Measurements from ENCODE around the gene DISP3. TPM values are rescaled to one million over a fixed set of nuclear protein-coding genes. Genes with fewer than 3 reads are reported as not detected.

The DISP3 gene
- total and polyA plus RNA-seq, 4 donors: 0.10 to 0.12 TPM; not detected in 2

GRCh38 chr1:11466416-11466815, 12.5 kb upstream of the DISP3 start:
- no peak for DNase-seq
- H3K27ac ChIP-seq (ENCODE audit: low read depth in 1 of 2, low read length in 2 of 2): no peak overlapping the region
- WGBS, 2 donors: 26 to 62% methylated on average over 2 of the region's 2 CpGs
- no peaks in the 10 kb centered on the region for H3K4me1 ChIP-seq (ENCODE audit: control insufficient read depth in 1 of 2, insufficient read depth in 2 of 2, low read length in 2 of 2)
- no peak for ATAC-seq (ENCODE audit: low FRiP score)
- H3K9me3 ChIP-seq (ENCODE audit: control insufficient read depth, low read length): no peaks in the 10 kb centered on the region
- H3K27me3 ChIP-seq (ENCODE audit: control insufficient read depth in 1 of 2, insufficient read depth in 2 of 2, low read length in 1 of 2): no peaks in the 10 kb centered on the region
- no peak overlapping the region for H3K4me3 ChIP-seq (ENCODE audit: low read length in 2 of 2)
- intact Hi-C loops (cut with DNase I): no loop called here
- no peaks in the 10 kb centered on the region for H3K36me3 ChIP-seq (ENCODE audit: control insufficient read depth in 1 of 2, insufficient read depth in 2 of 2, low read length in 1 of 2)

- H3K4me1 ChIP-seq (ENCODE audit: control insufficient read depth in 1 of 2, insufficient read depth in 2 of 2, low read length in 2 of 2): no peaks in the 10 kb centered on the region
- intact Hi-C loops (cut with DNase I): no loop called here
- 41 to 56% methylated on average over 6 of the region's 6 CpGs for WGBS, 2 donors
Measured at GRCh38 chr1:11468878-11469277, 10.1 kb upstream of the DISP3 start.

GRCh38 chr1:11470912-11471311, 8.0 kb upstream of the DISP3 start:
- Histone ChIP-seq H3K27ac (ENCODE audit: low read depth in 1 of 2, low read length in 2 of 2) (no peak overlapping the region), H3K27me3 (ENCODE audit: control insufficient read depth in 1 of 2, insufficient read depth in 2 of 2, low read length in 1 of 2) (peaks cover 0 to 3% of the 10 kb centered on the region in 2 donors), H3K4me1 (ENCODE audit: control insufficient read depth in 1 of 2, insufficient read depth in 2 of 2, low read length in 2 of 2) (no peaks in the 10 kb centered on the region), H3K4me3 (ENCODE audit: low read length in 2 of 2) (no peak overlapping the region), H3K36me3 (ENCODE audit: control insufficient read depth in 1 of 2, insufficient read depth in 2 of 2, low read length in 1 of 2) (no peaks in the 10 kb centered on the region), H3K9me3 (ENCODE audit: control insufficient read depth, low read length) (peaks cover 1% of the 10 kb centered on the region)
- intact Hi-C loops (cut with DNase I): no loop called here
- no peak for ATAC-seq (ENCODE audit: low FRiP score)
- no peak for DNase-seq
- 49 to 51% methylated on average over 2 of the region's 2 CpGs for WGBS, 2 donors

More at GRCh38 chr1:11468878-11469277, 10.1 kb upstream of the DISP3 start:
- Histone ChIP-seq H3K27ac (ENCODE audit: low read depth in 1 of 2, low read length in 2 of 2) (no peak overlapping the region), H3K36me3 (ENCODE audit: control insufficient read depth in 1 of 2, insufficient read depth in 2 of 2, low read length in 1 of 2) (no peaks in the 10 kb centered on the region), H3K27me3 (ENCODE audit: control insufficient read depth in 1 of 2, insufficient read depth in 2 of 2, low read length in 1 of 2) (no peaks in the 10 kb centered on the region), H3K4me3 (ENCODE audit: low read length in 2 of 2) (no peak overlapping the region), H3K9me3 (ENCODE audit: control insufficient read depth, low read length) (peaks cover 1% of the 10 kb centered on the region)
- ATAC-seq (ENCODE audit: low FRiP score) (no peak), DNase-seq (no peak)

GRCh38 chr1:11471473-11471872, 7.5 kb upstream of the DISP3 start:
- ATAC-seq (ENCODE audit: low FRiP score) (no peak), DNase-seq (no peak)
- Histone ChIP-seq H3K9me3 (ENCODE audit: control insufficient read depth, low read length) (peaks cover 1% of the 10 kb centered on the region), H3K27me3 (ENCODE audit: control insufficient read depth in 1 of 2, insufficient read depth in 2 of 2, low read length in 1 of 2) (peaks cover 0 to 3% of the 10 kb centered on the region in 2 donors), H3K4me1 (ENCODE audit: control insufficient read depth in 1 of 2, insufficient read depth in 2 of 2, low read length in 2 of 2) (no peaks in the 10 kb centered on the region), H3K36me3 (ENCODE audit: control insufficient read depth in 1 of 2, insufficient read depth in 2 of 2, low read length in 1 of 2) (no peaks in the 10 kb centered on the region), H3K4me3 (ENCODE audit: low read length in 2 of 2) (no peak overlapping the region), H3K27ac (ENCODE audit: low read depth in 1 of 2, low read length in 2 of 2) (no peak overlapping the region)
- intact Hi-C loops (cut with DNase I): no loop called here
- 14 to 32% methylated on average over 1 of the region's 1 CpG for WGBS, 2 donors

GRCh38 chr1:11472284-11472683, 6.7 kb upstream of the DISP3 start:
- Histone ChIP-seq H3K4me1 (ENCODE audit: control insufficient read depth in 1 of 2, insufficient read depth in 2 of 2, low read length in 2 of 2) (no peaks in the 10 kb centered on the region), H3K27me3 (ENCODE audit: control insufficient read depth in 1 of 2, insufficient read depth in 2 of 2, low read length in 1 of 2) (peaks cover 0 to 3% of the 10 kb centered on the region in 2 donors), H3K27ac (ENCODE audit: low read depth in 1 of 2, low read length in 2 of 2) (no peak overlapping the region), H3K4me3 (ENCODE audit: low read length in 2 of 2) (no peak overlapping the region), H3K36me3 (ENCODE audit: control insufficient read depth in 1 of 2, insufficient read depth in 2 of 2, low read length in 1 of 2) (no peaks in the 10 kb centered on the region), H3K9me3 (ENCODE audit: control insufficient read depth, low read length) (peaks cover 1% of the 10 kb centered on the region)
- ATAC-seq (ENCODE audit: low FRiP score) (no peak), DNase-seq (no peak)
- WGBS, 2 donors: 85 to 86% methylated on average over 2 of the region's 2 CpGs
- intact Hi-C loops (cut with DNase I): no loop called here

GRCh38 chr1:11472741-11473140, 6.2 kb upstream of the DISP3 start:
- H3K27me3 ChIP-seq (ENCODE audit: control insufficient read depth in 1 of 2, insufficient read depth in 2 of 2, low read length in 1 of 2): peaks cover 0 to 3% of the 10 kb centered on the region in 2 donors
- whole genome bisulfite sequencing, 2 donors: 52 to 62% methylated on average over 3 of the region's 3 CpGs
- intact Hi-C loops (cut with DNase I): no loop called here

GRCh38 chr1:11473491-11474034, 5.4 kb upstream of the DISP3 start:
- Histone ChIP-seq H3K4me3 (ENCODE audit: low read length in 2 of 2) (no peak overlapping the region), H3K9me3 (ENCODE audit: control insufficient read depth, low read length) (peaks cover 1% of the 10 kb centered on the region), H3K27me3 (ENCODE audit: control insufficient read depth in 1 of 2, insufficient read depth in 2 of 2, low read length in 1 of 2) (peaks cover 2 to 3% of the 10 kb centered on the region in 2 donors), H3K4me1 (ENCODE audit: control insufficient read depth in 1 of 2, insufficient read depth in 2 of 2, low read length in 2 of 2) (no peaks in the 10 kb centered on the region), H3K27ac (ENCODE audit: low read depth in 1 of 2, low read length in 2 of 2) (no peak overlapping the region), H3K36me3 (ENCODE audit: control insufficient read depth in 1 of 2, insufficient read depth in 2 of 2, low read length in 1 of 2) (no peaks in the 10 kb centered on the region)
- ATAC-seq (ENCODE audit: low FRiP score) (no peak), DNase-seq (no peak)
- 44 to 48% methylated on average over 8 of the region's 8 CpGs for WGBS, 2 donors
- intact Hi-C loops (cut with DNase I): no loop called here

More at GRCh38 chr1:11472741-11473140, 6.2 kb upstream of the DISP3 start:
- no peak overlapping the region for H3K4me3 ChIP-seq (ENCODE audit: low read length in 2 of 2)
- no peaks in the 10 kb centered on the region for H3K4me1 ChIP-seq (ENCODE audit: control insufficient read depth in 1 of 2, insufficient read depth in 2 of 2, low read length in 2 of 2)
- ATAC-seq (ENCODE audit: low FRiP score) (no peak), DNase-seq (no peak)
- no peak overlapping the region for H3K27ac ChIP-seq (ENCODE audit: low read depth in 1 of 2, low read length in 2 of 2)
- no peaks in the 10 kb centered on the region for H3K36me3 ChIP-seq (ENCODE audit: control insufficient read depth in 1 of 2, insufficient read depth in 2 of 2, low read length in 1 of 2)
- peaks cover 1% of the 10 kb centered on the region for H3K9me3 ChIP-seq (ENCODE audit: control insufficient read depth, low read length)

GRCh38 chr1:11474826-11475225, 4.1 kb upstream of the DISP3 start:
- Histone ChIP-seq H3K4me3 (ENCODE audit: low read length in 2 of 2) (no peak overlapping the region), H3K9me3 (ENCODE audit: control insufficient read depth, low read length) (peaks cover 1% of the 10 kb centered on the region), H3K4me1 (ENCODE audit: control insufficient read depth in 1 of 2, insufficient read depth in 2 of 2, low read length in 2 of 2) (no peaks in the 10 kb centered on the region), H3K27ac (ENCODE audit: low read depth in 1 of 2, low read length in 2 of 2) (no peak overlapping the region), H3K27me3 (ENCODE audit: control insufficient read depth in 1 of 2, insufficient read depth in 2 of 2, low read length in 1 of 2) (peaks cover 2 to 3% of the 10 kb centered on the region in 2 donors), H3K36me3 (ENCODE audit: control insufficient read depth in 1 of 2, insufficient read depth in 2 of 2, low read length in 1 of 2) (no peaks in the 10 kb centered on the region)
- DNase-seq (no peak), ATAC-seq (ENCODE audit: low FRiP score) (no peak)
- intact Hi-C loops (cut with DNase I): no loop called here
- WGBS, 2 donors: 73% methylated on average over 5 of the region's 5 CpGs

GRCh38 chr1:11475748-11476147, 3.2 kb upstream of the DISP3 start:
- no peak for ATAC-seq (ENCODE audit: low FRiP score)
- 78 to 79% methylated on average over 4 of the region's 4 CpGs for WGBS, 2 donors
- intact Hi-C loops (cut with DNase I): no loop called here
- H3K27me3 ChIP-seq (ENCODE audit: control insufficient read depth in 1 of 2, insufficient read depth in 2 of 2, low read length in 1 of 2): peaks cover 2 to 3% of the 10 kb centered on the region in 2 donors
- H3K27ac ChIP-seq (ENCODE audit: low read depth in 1 of 2, low read length in 2 of 2): no peak overlapping the region
- H3K36me3 ChIP-seq (ENCODE audit: control insufficient read depth in 1 of 2, insufficient read depth in 2 of 2, low read length in 1 of 2): no peaks in the 10 kb centered on the region
- no peak for DNase-seq
- no peaks in the 10 kb centered on the region for H3K4me1 ChIP-seq (ENCODE audit: control insufficient read depth in 1 of 2, insufficient read depth in 2 of 2, low read length in 2 of 2)
- H3K9me3 ChIP-seq (ENCODE audit: control insufficient read depth, low read length): peaks cover 1% of the 10 kb centered on the region
- H3K4me3 ChIP-seq (ENCODE audit: low read length in 2 of 2): no peak overlapping the region
